Hepatocyte (in vitro differentiated cells): ENCODE data around the gene ACTL10.

ENCODE experiments used
- CTCF ChIP-seq: fragments of 200-600 bp; sonication (generic); IDR thresholded peaks from 2 replicates; pipeline ENCODE4 v1.5.1; 2016; ENCODE audit warnings: antibody characterized with exemption, mild to moderate bottlenecking; ENCODE audit not compliant: poor library complexity
- EZH2 ChIP-seq: fragments of 200-600 bp; sonication (generic); IDR thresholded peaks from 2 replicates; pipeline ENCODE4 v1.6.1; 2016; ENCODE audit warnings: antibody characterized with exemption, mild to moderate bottlenecking, borderline replicate concordance
- EZH2phosphoT487 ChIP-seq: fragments of 200-600 bp; sonication (generic); IDR thresholded peaks from one replicate; pipeline ENCODE4 v1.6.1; 2018; ENCODE audit warnings: antibody characterized with exemption, mild to moderate bottlenecking, low read depth, moderate library complexity; ENCODE audit not compliant: unreplicated experiment, severe bottlenecking

GRCh38 chr20:33702861-33703260 lies 36.1 kb downstream of the ACTL10 start:
- no peak for TF ChIP-seq EZH2phosphoT487
- TF ChIP-seq CTCF: no peak
- TF ChIP-seq EZH2: no peak
